HUDEP-2 (cell line): Measurements from ENCODE around the gene TPP2.

Experiments
- DNase-seq, 76 experiments: peaks; one replicate each; lab custom pipeline; 2025; ENCODE audit not compliant: unreplicated experiment in 76 of 76; lab: John Stamatoyannopoulos, UW

The TPP2 gene

GRCh38 chr13:102591988-102592781 lies 4.6 kb upstream of the TPP2 start:
- DNase-seq = peak in 66 of 76 experiments; percentile 2 to 73 (median 44)

- DNase-seq = no peak
Measured at GRCh38 chr13:102593466-102593865, 3.3 kb upstream of the TPP2 start.

DNA sequence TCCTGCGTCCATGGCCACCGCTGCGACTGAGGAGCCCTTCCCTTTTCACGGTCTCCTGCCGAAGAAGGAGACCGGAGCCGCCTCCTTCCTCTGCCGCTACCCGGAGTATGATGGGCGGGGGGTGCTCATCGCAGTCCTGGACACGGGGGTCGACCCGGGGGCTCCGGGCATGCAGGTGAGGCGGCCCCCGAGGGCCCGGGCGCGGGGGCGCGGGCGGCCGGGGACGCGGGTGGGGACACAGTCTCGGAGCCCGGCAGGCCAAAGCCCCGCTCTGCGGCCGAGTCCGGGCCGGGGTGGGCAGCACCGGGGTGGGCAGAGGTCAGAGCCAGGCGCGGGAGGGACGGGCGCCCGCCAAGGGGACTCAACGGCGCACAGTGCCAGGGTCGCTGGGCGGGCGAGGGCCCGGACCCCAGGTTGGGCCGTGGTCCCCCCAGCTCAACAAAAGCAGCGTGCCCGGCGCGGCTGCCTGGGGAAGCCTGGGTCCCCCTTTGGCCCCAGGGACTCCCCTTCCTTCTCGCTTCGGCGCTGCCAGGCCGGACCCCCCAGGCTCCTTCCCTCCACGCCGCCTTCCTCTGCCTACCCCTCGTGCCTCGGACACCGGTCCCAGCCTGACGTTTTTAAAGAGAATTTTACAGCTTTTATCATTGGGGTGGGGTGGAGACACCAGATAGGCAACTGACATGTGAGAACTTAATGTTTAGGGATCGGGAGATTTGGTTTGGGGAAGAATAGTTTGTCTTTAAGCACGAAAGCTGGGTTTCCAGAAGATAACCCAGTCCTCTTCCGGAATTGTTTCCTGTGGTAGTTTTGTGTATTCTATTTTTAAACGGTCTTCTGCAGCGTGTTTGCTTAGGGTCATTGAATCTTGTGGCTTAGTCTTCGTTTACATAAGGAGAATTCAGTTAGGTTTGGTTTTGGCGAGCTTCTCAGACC lies 509 bp downstream of the TPP2 start:
- peak in 21 of 76 experiments; percentile 1 to 34 (median 8) for DNase-seq

DNA sequence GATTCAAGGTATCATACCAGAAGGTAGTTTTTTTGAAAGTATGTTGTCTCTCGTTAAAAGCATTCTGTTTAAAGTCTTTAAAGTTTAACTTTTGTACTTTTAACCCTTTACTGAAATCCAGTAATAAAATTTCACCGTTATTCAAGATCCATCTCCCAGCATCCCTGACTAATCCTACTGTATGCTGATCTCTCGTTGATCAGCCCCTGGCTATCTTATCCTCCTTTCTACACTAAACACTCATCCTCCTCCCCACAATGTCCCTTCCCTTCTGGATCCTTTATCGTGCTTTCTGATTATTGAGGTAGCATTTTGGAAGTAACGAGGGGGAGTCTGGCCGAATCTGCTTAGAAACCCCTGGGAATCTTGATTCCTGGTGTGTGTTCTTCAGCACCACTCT lies 1.3 kb downstream of the TPP2 start:
- peak in 1 of 76 experiments; percentile 4 for DNase-seq

DNA sequence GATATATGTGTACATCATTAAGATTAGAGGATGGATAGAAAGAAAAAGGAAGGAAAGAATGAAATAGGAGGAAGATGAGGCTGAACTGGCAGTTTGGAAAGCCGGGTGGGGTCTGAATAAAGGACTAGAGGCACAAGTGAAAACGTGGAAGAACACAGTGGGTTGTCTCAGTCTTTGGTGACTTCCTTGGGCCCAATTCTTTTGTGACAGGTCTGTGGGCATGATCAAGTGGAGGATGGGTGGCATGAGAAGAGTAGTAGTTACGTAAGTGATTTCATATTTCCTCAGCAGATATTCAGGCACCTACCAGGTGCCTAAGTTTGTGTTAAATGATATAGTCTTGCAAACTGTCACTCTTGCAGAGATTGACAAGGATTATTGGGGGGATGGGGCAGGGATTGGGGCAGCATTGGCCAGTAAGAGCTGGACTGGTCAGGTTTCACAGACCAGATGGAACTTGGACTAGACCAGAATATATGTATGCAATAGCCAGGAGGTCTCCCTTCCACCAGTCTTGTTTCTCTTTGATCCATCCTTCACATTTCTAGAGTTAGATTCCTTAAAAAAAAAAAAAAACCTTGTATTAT lies 2.7 kb downstream of the TPP2 start:
- no peak for DNase-seq

GRCh38 chr13:102606537-102607309 lies 9.9 kb downstream of the TPP2 start:
- peak in 55 of 76 experiments; percentile 3 to 79 (median 35) for DNase-seq

DNA sequence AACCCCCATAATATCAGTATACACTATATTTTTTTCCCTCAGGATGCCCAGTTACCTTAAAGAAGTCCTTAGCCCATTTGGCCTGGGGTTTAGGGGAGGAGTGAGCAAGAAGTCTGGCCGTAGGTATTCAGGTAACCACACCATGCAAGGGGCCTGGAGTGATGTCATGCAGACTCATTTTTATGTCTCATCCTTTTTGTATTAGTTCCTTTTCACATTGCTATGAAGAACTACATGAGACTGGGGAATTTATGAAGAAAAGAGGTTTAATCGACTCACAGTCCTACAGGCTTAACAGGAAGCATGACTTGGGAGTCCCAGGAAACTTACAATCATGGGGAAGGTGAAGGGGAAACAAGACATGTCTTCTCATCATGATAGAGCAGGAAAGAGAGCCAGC lies 12.2 kb downstream of the TPP2 start:
- DNase-seq = no peak

DNA sequence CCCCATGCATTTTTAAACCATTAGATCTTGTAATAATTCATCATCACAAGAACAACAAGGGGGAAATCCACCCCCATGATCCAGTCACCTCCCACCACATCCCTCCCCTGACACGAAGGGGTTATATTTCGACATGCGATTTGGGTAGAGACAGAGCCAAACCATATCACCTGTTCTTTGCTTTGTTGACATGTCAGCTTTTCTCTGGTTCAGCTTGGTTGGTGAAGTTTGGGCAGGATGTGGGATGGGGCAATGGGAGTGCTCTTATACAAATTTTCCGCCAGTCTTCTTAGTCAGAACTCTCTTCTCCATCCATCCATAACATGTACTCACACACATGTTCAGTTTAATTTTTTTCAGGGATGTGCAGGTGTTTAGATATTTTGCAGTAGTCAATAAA lies 12.9 kb downstream of the TPP2 start:
- DNase-seq = no peak

GRCh38 chr13:102610296-102610895 lies 13.6 kb downstream of the TPP2 start:
- no peak for DNase-seq

GRCh38 chr13:102617697-102618350 lies 21.0 kb downstream of the TPP2 start:
- DNase-seq = no peak

- DNase-seq = no peak
Measured at GRCh38 chr13:102620516-102620915, 23.7 kb downstream of the TPP2 start.

DNA sequence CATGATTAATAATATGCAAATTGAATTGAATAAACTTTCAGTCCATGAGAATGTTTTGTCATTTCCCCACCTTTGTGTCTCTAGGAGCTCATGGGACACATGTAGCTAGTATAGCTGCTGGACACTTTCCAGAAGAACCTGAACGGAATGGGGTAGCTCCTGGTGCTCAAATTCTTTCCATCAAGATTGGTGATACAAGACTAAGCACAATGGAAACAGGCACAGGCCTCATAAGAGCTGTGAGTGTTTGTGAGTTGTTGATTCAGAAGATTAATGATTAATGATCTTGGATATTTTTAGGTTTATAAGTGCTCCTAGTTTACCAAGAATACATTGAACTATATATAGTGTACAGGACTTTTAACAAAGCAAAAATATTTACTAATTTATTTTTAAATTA lies 30.1 kb downstream of the TPP2 start:
- no peak for DNase-seq

DNA sequence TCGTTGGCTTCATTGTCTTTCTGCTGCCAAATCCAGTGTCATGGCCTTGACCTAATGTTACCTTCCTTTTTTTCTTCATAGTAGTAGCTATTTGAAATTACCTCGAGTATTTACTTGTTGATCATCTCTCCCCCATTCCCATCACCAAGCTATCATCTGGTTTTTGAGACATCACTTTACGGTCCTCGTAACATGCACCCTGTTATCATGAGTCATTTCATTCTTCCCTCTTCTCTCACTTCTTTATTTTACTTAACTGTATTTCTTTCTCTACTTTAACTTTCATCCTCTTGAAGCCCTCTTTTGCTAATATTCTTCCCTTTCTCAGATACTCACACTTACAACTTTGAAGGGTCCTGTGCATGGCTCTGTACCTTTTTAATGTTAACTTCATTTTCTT lies 31.8 kb downstream of the TPP2 start:
- no peak for DNase-seq

- DNase-seq = no peak
Measured at GRCh38 chr13:102631198-102631597, 34.4 kb downstream of the TPP2 start.

DNA sequence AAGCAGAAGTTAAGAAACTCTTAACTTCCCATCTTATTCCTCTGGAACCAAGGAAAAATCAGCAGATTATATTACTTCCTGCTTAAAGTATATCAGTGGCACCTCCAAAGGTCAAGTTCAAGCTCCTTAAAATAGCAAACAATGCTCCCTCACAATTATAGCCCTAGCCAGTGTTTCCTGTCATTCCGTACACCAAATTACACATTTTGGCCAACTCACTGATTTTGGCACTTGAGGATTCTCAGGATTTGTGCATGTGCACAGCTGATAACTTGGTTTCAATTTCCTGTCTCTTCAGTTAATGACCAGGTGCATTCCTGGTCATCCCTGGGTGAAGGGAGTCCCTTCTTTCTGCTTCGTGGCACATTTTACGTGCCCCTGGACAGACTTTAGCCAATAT lies 42.0 kb downstream of the TPP2 start:
- DNase-seq = no peak

DNA sequence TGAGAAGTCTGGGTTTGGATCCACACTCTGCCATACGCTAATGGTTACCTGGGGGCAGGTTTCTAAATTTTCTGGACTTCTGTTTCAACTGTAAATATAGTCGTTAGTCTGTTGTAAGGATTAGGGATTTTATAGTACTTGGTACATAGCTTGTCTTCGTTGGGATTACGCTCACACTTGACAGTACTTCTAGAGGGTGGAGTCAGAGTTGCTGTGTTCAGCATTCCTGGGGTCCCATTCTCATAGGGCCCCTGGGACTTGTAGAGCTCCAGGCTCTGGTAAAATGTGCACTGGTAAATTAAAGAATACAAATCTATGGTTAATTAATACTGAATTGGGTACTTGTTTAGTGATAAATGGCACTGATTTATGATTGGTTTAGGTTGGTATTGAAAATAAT lies 45.2 kb downstream of the TPP2 start:
- DNase-seq = no peak

GRCh38 chr13:102642475-102642874 lies 45.7 kb downstream of the TPP2 start:
- peak in 57 of 76 experiments; percentile 1 to 75 (median 29) for DNase-seq

DNA sequence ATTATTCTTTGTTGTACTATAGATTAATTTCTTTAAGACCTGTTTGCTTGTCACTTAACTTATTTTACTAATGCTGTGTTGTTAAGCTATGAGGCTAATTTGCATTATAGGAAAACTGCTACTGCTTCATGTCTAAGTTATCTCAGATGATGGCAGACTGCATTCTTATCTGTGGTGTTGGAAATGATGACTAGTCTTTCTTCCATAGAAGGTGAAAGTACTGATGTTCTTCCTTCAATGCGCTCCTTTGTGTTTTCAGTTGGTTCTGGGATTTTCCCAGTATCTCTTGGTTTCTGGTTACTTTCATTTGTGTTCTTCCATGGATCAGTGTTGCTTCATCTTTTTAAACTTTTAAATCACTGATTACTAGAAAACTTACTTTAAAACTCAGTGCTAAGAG lies 46.9 kb downstream of the TPP2 start:
- DNase-seq = peak in 1 of 76 experiments; percentile 4

DNA sequence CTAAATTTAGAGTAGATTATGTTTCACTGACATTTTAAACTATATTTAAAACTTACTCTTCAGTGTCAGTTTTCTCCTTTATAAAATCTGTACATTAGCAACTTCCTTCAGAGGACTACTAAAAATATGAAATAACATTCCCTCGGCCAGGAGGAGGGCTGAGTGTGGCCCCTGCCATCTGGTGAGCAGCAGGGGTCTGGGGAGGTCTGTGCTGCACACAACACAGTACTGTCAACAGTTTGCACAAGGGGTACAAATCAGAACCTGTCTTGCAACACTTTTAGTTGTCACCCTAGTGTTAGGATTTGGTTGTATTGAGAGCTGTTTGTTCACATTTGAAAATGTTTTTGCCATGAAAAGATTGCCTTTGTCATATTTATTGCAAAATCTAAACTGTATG lies 48.9 kb downstream of the TPP2 start:
- DNase-seq = no peak

DNA sequence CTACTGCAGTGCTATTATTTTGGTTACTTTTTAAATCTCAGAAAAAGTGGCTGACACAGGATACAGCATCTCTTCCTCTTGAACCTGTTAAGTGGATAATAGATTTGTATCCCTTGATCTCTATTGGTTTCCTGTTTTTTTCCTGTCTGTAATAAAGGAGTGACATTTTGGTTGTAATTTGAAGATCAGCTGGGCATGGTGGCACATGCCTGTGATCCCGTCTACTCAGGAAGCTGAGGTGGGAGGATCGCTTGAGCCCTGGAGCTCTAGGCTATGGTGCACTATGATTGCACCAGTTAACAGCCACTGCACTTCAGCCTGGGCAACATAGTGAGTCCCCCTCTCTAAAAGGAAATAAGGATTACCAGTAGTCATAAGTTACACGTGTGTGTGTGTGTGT lies 51.3 kb downstream of the TPP2 start:
- DNase-seq = no peak
